ENCODE data around the gene NOTO. TPM values are rescaled to one million over a fixed set of nuclear protein-coding genes. Genes with fewer than 3 reads are reported as not detected.
"Not testable (repeated sequence)": the region's sequence is repeated elsewhere in the genome, so short reads cannot be mapped to it uniquely, and the experiment has no call there.

NOTO gene, protein sequence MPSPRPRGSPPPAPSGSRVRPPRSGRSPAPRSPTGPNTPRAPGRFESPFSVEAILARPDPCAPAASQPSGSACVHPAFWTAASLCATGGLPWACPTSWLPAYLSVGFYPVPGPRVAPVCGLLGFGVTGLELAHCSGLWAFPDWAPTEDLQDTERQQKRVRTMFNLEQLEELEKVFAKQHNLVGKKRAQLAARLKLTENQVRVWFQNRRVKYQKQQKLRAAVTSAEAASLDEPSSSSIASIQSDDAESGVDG
- total RNA-seq: not detected

DNA sequence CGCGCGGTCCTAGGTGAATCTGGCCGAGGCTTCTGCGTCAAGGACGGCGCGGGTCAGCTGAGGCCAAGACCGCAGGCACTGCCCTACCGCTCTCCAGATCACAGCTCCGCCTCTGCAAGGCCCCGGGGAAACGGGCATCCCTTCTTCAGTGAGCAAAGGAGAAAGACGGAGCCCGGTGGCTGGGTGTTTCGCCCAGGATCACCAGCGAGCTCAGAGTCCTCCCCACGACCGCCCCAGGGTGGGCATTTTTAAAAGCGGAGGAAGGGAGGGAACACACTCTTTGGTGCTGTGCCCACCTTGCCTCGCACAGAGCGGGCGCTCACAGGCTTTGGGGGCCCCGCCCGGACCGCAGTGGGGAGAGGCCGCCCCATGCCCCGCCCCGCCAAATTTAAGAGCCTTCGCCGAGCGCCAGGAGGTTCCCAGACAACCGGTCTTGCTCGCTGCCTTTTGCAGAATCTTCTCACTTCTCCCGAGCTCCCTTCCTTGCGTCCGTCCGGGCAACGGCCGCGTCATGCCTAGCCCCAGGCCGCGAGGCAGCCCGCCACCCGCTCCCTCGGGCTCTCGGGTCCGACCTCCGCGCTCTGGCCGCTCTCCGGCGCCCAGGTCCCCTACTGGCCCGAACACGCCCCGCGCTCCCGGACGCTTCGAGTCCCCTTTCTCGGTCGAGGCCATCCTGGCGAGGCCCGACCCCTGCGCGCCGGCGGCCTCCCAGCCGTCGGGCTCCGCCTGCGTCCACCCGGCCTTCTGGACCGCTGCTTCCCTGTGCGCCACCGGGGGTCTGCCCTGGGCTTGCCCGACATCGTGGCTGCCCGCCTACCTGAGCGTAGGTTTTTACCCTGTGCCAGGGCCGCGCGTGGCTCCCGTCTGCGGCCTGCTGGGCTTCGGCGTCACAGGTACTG is at the start of gene NOTO:
TSS of gene NOTO (plus strand) at position 419 of the 899 bp plus-strand sequence. CDS start at position 512, 93 bp downstream.
- no peaks in the 10 kb centered on the region for H3K9me3 Mint-ChIP-seq
- peak; percentile 38 to 61 for ATAC-seq
- H3K36me3 Mint-ChIP-seq: peaks cover 0 to 4% of the 10 kb centered on the region in 2 donors
- DNase-seq (ENCODE audit: low spot score in 2 of 2): peak in 1 of 2 donors; percentile 13
- H3K27ac Mint-ChIP-seq: no peak within 1 kb of the TSS

DNA sequence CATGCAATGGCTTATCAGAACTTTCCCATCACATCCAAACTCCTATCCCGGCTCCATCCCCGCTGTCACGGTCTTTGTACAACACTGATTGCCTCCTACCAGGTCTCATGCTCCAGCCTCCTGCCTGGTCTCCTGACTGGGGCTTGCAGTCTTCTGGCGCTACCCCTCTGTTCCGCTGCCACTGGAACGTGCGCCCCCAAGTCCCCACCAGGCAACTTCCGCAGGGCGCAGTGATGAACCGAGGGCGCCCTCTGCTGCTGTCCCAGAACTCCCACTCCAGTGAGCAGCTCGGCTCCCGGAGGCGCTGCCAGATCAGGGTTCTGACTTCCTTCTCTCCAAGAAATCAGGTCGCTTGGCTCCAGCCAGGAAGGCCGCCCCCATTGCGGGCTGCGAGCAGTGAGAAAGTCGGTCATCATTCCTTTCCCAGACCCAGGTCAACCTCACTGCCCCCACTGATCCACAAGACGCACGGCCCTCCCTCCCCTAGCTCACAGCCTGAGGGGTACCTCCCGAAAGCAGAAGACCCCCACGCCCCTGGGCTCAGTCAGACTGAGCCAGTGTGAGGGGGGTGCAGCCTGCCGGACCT is 45.7 kb upstream of the NOTO start:
- peak in 1 of 2 donors; percentile 60 for DNase-seq (ENCODE audit: low spot score in 2 of 2)
- peak; percentile 69 to 85 for ATAC-seq
- H3K9me3 Mint-ChIP-seq: no peaks in the 10 kb centered on the region
- H3K36me3 Mint-ChIP-seq: no peaks in the 10 kb centered on the region
- no peak overlapping the region for H3K27ac Mint-ChIP-seq

DNA sequence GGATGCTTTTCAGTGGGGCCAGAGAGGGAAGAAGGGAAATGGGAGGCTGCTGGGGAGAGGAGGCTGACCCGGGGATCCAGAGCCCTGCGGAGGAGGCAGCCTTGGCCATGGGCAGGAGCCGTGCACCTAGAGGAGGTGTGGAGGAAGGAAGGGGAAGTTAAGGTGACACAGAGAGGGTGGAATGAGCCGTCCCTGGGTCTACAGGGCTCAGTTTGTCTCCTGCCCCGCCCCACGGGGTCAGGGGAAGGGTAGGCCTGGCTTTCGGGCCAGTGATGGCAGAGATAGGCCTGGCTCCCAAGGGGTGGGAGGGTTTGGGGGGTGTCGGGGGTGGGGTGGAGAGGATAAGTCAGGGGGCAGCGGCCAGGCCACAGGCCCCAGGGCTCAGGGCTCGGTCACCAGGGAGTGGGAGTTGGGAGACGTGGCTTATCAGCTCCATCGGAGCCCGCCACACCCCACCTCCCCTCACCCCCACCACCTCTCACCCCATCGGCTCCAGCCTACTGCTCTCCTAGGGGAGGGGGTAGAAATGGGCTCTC is 39.5 kb upstream of the NOTO start:
- Mint-ChIP-seq H3K9me3 (no peaks in the 10 kb centered on the region), H3K36me3 (no peaks in the 10 kb centered on the region), H3K27ac (no peak overlapping the region)
- ATAC-seq (no peak), DNase-seq (ENCODE audit: low spot score in 2 of 2) (no peak)

DNA sequence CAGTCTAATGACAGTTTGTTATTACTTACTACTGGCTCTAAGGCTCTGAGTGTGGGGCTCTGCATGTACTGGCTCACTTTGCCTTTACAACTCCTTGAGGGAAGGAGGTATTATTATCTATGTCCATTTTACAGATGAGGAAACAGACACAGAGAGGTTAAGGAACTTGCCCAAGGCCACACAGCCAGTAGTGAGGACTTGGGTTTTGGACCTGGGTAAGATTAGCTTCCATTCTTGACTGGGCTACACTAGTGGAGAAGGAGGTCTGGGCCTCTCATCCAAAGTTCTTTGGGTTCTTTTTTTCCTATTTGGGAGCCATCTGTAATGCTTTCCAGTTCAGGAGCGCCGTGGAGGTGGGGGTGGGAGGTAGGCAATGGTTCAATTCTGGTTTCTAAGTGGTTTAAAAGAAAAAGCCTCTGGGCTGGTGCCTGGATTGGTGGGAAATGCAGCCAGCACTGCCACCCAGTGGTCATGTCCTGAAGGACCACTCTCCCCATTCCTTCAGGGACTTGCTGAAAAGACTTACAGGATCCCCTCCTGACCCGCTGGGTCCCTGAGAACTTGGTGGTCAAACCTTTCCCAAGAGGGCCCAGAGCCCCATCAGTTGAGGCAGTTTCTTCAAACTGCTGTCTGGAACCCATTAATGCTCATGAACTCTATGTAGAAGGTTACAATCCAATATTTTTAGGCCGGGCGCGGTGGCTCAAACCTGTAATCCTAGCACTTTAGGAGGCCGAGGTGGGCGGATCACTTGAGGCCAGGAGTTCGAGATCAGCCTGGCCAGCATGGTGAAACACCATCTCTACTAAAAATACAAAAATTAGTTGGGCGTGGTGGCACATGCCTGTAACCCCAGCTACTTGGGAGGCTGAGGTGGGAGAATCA is 38.6 kb upstream of the NOTO start:
- ATAC-seq: peak; percentile 92 to 93
- DNase-seq (ENCODE audit: low spot score in 2 of 2): peak in 1 of 2 donors; percentile 71
- H3K27ac Mint-ChIP-seq: no peak overlapping the region
- no peaks in the 10 kb centered on the region for H3K9me3 Mint-ChIP-seq
- H3K36me3 Mint-ChIP-seq: no peaks in the 10 kb centered on the region

DNA sequence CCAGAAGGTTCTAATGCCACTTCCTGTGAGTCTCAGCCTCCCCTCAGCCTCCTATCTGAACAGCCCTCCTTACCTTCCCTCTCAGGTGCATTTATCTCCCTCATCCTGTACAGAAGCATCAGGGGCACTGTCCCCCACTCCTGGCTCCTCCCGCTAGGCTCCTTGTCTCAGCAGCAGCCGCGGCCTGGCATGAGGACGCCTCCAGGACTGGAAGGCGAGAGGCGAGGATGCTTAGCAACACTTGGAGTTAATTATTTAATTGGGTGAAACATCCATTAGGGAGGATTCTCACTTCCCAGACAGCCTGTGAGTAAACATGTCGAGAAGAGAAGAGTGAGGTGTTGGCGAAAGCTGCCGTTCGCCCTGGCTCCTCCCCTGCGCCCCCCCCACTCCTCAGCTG is 36.4 kb upstream of the NOTO start:
- not testable (repeated sequence) for H3K9me3 Mint-ChIP-seq; DNase-seq (ENCODE audit: low spot score in 2 of 2); H3K27ac Mint-ChIP-seq; H3K36me3 Mint-ChIP-seq; ATAC-seq

DNA sequence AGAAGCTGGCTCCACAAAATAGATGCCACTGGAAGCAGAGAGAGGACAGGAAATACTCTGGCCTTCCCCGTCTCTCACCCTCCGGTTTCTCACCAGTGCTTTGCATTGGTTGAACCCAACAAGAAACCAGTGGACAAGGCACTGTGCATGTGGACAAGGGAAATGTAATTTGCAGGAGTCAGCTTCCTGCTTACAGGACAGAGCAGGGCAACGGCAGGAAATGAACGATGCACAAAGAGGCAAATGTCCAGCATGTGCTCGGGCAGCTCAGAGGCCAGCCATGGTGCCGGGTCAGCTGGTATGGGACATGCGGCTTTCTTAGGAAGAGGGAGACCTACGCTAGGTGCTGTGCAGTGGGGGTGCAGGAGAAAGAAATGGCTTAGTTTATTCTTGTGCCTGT is 35.6 kb upstream of the NOTO start:
- H3K36me3 Mint-ChIP-seq; DNase-seq (ENCODE audit: low spot score in 2 of 2); H3K27ac Mint-ChIP-seq; ATAC-seq; H3K9me3 Mint-ChIP-seq: not testable (repeated sequence)

DNA sequence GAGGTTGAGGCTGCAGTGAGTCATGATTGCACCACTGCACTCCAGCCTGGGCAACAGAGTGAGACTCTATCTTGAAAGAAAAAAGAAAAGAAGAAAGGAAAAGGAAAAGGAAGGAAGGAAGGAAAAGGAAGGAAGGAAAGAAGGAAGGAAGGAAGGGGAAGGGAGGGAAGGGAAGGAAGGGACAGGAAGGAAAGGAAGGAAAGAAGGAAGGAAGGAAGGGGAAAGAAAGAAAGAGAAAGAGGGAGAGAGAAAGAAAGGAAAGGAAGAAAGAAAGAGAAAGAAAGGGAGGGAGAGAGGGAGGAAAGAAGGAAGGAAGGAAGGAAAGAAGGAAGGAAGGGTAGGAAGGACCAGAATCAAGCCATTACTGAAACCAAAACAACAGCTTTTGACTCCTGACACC is 34.0 kb upstream of the NOTO start:
- H3K27ac Mint-ChIP-seq; H3K9me3 Mint-ChIP-seq; H3K36me3 Mint-ChIP-seq; ATAC-seq; DNase-seq (ENCODE audit: low spot score in 2 of 2): not testable (repeated sequence)

DNA sequence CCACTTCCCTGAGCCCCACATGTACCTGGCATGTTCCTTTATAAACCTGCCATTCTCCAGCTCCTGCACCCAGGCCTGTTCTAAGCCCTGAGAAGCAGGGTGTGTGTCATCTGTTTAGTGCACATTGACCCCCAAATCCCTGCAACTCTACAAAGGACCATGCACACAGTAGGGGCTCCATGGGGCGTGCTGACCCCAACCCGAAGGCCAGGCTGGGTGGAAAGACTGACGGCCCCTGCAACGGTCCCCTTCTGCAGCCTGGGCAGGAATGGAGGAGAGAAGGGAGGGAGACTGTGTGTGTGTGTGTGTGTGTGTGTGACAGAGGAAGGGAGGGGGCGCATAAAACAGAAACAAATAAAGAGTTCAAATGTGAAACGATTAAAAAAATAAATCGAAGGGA is 32.0 kb upstream of the NOTO start:
- not testable (repeated sequence) for ATAC-seq; H3K27ac Mint-ChIP-seq; H3K36me3 Mint-ChIP-seq; H3K9me3 Mint-ChIP-seq; DNase-seq (ENCODE audit: low spot score in 2 of 2)

DNA sequence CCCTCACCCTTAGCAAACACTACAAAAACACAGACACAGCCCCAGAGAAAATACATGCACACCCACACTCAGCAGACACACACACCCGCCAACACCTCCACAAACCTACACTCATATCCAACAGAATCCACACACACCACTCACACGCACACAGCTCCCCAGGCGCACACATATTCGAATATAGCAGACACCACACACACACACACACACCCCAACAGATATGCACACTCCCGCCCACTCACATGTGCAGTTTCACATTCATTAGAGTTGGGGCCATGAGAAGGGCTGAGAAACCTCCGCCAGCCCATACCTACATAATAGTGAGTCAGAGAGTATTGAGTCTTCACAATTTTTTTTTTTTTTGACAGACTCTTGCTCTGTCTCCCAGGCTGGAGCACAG is 29.4 kb upstream of the NOTO start:
- Mint-ChIP-seq H3K9me3 (no peaks in the 10 kb centered on the region), H3K27ac (no peak overlapping the region), H3K36me3 (no peaks in the 10 kb centered on the region)
- ATAC-seq (peak; percentile 3 to 65), DNase-seq (ENCODE audit: low spot score in 2 of 2) (peak in 1 of 2 donors; percentile 51)

DNA sequence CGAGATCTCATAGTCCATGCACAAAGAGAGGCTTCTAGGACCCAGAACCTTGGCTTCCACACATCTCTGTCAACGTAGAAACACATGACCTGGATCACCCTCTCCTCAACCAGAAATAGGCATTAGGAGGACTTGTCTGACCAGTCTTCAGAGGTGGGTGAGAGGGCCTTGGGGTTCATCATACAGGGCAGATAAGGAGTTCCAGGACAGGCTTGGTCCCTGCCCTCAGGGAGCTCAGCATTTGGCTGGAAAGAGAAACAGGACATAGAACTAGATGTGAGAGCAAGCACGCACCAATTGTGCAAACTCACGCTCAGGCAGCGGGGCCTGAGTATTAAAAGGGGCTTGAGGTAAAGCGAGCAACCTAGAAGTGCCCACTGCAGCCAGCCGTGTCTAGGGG is 28.6 kb upstream of the NOTO start:
- DNase-seq (ENCODE audit: low spot score in 2 of 2) (no peak), ATAC-seq (no peak)
- Mint-ChIP-seq H3K36me3 (no peaks in the 10 kb centered on the region), H3K9me3 (no peaks in the 10 kb centered on the region), H3K27ac (no peak overlapping the region)

DNA sequence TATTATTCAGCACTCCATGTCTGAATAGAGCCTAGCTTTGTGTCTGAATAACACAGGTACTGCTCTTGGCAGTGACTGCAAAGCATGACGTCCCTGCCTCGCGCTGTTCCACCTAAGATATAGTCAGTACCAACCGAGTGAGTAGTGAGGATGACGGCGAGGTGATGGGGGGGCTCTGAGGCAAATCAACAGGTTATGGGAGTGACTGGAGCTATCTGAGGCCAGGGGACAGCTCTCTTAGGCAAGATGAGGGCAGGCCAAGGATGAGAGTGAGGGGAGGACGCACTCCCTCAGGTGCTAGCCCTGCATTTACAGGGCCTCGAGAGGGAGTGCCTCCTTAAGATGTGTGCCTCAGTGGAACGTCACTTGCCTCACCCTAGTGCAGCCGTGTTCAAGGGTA is 28.1 kb upstream of the NOTO start:
- Mint-ChIP-seq H3K27ac (no peak overlapping the region), H3K9me3 (no peaks in the 10 kb centered on the region), H3K36me3 (no peaks in the 10 kb centered on the region)
- ATAC-seq (no peak), DNase-seq (ENCODE audit: low spot score in 2 of 2) (no peak)

DNA sequence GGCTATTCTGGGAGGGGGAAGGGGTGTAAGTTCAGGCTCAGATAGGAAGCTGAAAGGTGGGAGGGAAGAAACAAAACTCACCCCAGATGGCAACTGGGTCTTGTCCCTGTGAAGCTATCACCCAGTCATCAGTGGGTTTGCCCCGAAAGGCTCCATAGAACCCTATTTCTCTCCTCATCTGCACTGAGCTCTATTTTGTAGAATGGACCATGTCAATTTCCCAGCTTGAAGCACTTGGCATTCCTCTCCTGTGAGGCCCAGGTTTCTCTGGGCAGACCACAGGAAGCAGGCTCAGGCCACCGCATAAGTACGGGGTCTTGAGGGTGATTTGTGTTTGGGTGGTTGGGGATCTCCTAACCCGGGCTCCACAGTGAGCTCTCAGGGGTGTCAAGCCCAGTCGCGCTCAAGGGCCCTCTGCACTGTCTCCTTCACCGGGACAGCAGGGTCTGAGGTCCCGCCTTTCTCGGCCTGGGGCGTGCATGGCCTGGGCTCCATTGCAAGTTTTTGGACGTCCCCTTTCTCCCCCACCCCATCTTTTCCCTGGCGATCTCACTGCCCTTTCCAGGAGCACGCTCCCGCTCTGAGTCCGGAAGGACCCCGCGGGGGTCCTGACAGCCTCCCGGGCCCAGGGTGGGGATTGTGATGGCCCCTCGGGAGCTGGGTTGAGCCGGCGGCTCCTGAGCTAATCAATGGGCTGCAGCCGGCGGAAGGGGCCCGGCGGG is 27.3 kb upstream of the NOTO start:
- Mint-ChIP-seq H3K36me3 (no peaks in the 10 kb centered on the region), H3K9me3 (no peaks in the 10 kb centered on the region), H3K27ac (no peak overlapping the region)
- ATAC-seq: no peak
- no peak for DNase-seq (ENCODE audit: low spot score in 2 of 2)

DNA sequence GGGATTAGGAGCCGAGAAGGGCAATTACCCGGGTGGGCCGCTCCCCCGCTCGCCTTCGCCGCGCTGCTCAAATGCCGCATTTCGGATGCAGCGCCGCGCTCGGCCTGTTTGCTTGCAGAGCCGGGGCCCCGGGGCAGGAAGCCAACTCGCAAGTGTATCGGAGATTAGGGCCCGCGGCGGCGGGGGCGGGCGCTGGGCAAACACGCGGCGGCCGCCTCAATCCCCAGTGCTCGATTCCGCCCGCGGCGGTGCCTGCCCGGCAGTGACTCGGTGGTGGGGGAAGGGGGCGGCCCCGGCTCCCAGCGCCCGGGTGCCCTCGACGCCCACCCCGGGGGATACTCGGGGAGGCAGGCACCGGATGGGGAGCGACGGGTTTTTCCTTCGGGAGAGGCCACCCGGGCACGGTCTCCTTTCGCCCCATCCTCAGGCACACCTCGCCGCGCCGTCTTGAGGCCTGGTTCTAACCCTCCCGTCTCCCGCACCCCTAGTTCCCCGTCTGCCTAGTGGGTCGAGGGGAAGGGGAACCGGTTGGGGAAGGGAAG is 26.6 kb upstream of the NOTO start:
- DNase-seq (ENCODE audit: low spot score in 2 of 2) (peak; percentile 77 to 82), ATAC-seq (peak; percentile 30 to 51)
- Mint-ChIP-seq H3K9me3 (no peaks in the 10 kb centered on the region), H3K27ac (no peak overlapping the region), H3K36me3 (no peaks in the 10 kb centered on the region)

DNA sequence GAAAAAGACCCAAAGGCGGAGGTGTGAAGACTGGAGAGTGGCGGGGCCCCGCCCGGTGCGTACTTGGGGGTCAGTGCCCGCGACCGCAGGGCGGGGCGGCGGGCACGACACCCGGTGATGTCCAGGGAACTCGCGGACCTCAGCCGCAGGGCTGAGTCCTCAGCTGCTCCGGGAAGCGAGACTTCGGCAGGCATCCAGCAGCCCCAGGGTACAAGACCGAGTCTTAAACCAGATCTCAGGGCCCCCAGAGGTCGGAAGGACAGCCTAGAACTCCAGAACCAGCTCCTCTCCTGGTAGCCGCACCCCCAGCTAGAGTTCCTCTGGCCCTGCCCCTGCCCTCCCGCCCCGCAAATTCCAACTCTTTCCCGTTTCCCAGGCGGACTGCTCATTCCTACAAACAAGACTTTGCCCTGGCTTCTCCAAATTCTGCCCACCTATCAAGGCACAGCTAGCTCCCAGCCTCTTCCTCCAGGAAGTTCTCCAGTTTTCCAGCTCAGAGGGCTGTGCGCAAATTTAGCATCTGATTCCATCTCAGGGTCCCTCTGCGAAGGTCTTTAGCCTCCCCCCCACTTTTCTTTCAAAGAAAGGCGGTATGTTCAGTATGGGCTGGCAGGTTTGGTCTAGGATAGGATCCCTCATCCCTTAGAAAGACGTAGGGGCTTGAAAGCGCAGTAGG is 26.0 kb upstream of the NOTO start:
- no peaks in the 10 kb centered on the region for H3K9me3 Mint-ChIP-seq
- ATAC-seq (peak in 1 of 2 donors; percentile 41), DNase-seq (ENCODE audit: low spot score in 2 of 2) (no peak)
- peak overlapping the region in 1 of 2 donors; percentile 80 for H3K27ac Mint-ChIP-seq
- no peaks in the 10 kb centered on the region for H3K36me3 Mint-ChIP-seq
